NCI-H446 treated with DMSO at 0.1 percent for 48 hours (cell line): ENCODE data around the gene COL27A1.

Experiments
- DNase-seq: peaks from one replicate; lab custom pipeline; 2025; lab: John Stamatoyannopoulos, UW

Gene COL27A1

GRCh38 chr9:114287763-114288192 lies 132.4 kb downstream of the COL27A1 start:
- DNase-seq, result no peak

- DNase-seq, result no peak
These were observed 133.1 kb downstream of the COL27A1 start for GRCh38 chr9:114288193-114289091.

GRCh38 chr9:114289106-114289505 lies 133.8 kb downstream of the COL27A1 start:
- no peak for DNase-seq

- DNase-seq, result no peak
These were observed 134.5 kb downstream of the COL27A1 start for GRCh38 chr9:114289571-114290481.

- DNase-seq, result no peak
These were observed 135.2 kb downstream of the COL27A1 start for GRCh38 chr9:114290561-114290986.

GRCh38 chr9:114291064-114291474 lies 135.7 kb downstream of the COL27A1 start:
- DNase-seq, result no peak

GRCh38 chr9:114291886-114292590 lies 136.7 kb downstream of the COL27A1 start:
- no peak for DNase-seq

GRCh38 chr9:114294664-114295063 lies 139.3 kb downstream of the COL27A1 start:
- no peak for DNase-seq

- DNase-seq, result no peak
These were observed 141.0 kb downstream of the COL27A1 start for GRCh38 chr9:114296338-114296737.

- DNase-seq, result no peak
These were observed 144.2 kb downstream of the COL27A1 start for GRCh38 chr9:114299286-114300152.

GRCh38 chr9:114300153-114300845 lies 145.0 kb downstream of the COL27A1 start:
- no peak for DNase-seq

GRCh38 chr9:114300846-114301797 lies 145.8 kb downstream of the COL27A1 start:
- DNase-seq, result no peak

- DNase-seq, result no peak
These were observed 146.6 kb downstream of the COL27A1 start for GRCh38 chr9:114301798-114302565.

GRCh38 chr9:114302727-114303126 lies 147.4 kb downstream of the COL27A1 start:
- no peak for DNase-seq

- no peak for DNase-seq
These were observed 148.2 kb downstream of the COL27A1 start for GRCh38 chr9:114303571-114303970.

GRCh38 chr9:114303977-114304376 lies 148.6 kb downstream of the COL27A1 start:
- no peak for DNase-seq

- no peak for DNase-seq
These were observed 149.3 kb downstream of the COL27A1 start for GRCh38 chr9:114304416-114305188.

- no peak for DNase-seq
These were observed 152.5 kb downstream of the COL27A1 start for GRCh38 chr9:114307899-114308267.
